GM19043 (cell line): ENCODE data around the gene CHRDL2.
"Not testable (repeated sequence)": the region's sequence is repeated elsewhere in the genome, so short reads cannot be mapped to it uniquely, and the experiment has no call there.

Experiments
- ATAC-seq: cut with Tn5 transposase; IDR thresholded peaks from one replicate; pipeline ENCODE4 v1.9.1; 2021; ENCODE audit warnings: low read depth; ENCODE audit not compliant: unreplicated experiment

CHRDL2 gene, protein sequence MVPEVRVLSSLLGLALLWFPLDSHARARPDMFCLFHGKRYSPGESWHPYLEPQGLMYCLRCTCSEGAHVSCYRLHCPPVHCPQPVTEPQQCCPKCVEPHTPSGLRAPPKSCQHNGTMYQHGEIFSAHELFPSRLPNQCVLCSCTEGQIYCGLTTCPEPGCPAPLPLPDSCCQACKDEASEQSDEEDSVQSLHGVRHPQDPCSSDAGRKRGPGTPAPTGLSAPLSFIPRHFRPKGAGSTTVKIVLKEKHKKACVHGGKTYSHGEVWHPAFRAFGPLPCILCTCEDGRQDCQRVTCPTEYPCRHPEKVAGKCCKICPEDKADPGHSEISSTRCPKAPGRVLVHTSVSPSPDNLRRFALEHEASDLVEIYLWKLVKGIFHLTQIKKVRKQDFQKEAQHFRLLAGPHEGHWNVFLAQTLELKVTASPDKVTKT

DNA sequence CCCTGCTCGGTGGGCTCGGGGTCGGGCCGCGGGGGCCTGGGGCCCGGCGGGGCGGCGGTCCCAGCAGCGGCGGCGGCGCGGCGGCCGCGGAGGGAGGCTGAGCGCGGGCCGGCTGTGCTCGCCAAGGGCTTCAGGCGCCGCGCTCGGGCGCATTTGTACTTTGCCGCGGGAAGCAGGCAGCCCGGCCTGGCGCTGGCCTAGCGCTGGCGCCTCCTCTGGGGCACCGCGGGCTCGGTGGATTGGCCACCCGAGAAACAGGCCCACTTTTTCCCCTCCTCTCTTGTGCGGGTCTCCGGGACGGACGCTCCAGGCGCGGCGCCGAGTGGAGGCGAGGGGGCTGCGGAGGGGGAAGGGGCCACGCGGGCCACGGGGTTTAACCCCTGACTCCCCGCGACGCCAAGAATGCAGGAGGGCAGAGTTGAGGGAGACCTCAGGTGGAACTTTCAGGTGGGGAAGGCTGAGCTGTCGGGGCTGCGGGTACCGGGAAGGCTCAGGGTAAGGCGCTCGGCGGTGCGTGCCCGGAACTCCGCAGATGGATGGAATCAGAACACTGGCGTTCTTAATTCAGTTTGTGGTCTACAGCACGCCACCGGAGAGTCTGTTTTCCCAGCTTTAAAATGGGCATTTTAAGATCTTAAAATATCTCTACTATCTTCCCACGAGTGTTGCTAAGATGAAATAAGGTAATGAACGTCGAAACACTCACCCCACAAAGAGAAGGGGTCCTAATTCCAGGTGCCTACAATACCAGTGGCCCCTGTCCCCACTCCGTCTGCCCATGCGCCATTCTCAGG, at the start of gene CHRDL2:
TSS of gene CHRDL2 (minus strand) at position 126 of the 794 bp plus-strand sequence. CDS start 538 bp downstream, outside the sequence.
- ATAC-seq, result no peak

DNA sequence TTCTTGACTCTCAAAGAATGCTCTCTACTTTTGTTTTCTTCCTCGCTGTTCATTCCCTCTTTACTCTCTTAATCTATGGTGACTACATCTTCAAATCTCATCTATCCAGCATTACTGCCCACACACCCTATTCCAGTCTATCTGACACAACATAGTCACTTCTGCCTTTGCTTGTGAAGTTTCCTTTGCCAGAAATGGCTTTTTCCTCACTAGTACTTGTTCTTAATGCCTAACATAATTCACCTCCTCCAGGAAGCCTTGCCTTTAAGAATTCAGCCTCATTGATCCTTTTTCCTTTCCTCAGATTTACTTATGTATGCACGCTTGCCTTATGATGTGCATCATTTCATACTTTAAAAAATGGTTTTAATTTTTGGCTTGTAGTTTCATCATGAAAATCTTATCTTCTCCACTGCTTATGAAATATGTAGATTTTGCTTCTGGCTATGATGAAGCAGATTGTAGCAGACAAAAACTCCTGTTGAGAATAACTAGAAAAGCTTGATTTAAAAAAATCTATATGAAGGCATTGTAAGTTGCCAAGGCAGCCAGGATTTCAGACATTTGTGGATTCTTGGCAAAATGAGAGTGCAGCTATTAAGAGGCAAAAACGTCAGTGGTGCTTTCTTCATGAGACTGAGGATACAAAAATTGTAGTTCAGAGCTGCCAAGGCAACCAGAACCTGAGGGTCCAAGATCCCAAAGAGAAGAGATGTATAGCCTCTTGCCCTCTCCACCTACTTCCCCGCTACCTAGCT, 49.2 kb upstream of the CHRDL2 start:
- no peak for ATAC-seq

DNA sequence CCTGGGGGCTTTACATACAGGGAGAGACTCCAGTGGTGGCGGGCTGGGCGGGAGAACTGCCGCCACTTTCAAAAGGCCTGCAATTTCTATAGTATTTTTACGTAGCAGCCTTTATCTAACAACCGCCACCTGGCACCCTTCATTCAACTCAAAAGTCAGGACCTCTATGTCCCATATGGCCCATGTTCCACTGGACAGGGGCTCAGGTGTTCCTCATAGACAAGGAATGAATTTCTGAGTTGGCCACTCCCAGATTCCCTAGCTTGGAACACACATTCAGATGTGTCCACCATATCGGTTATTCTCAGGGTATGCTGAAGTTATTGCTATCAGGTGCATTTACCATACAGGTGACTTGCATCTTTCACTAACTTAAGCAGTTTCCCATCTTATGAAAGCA, 47.4 kb upstream of the CHRDL2 start:
- no peak for ATAC-seq

DNA sequence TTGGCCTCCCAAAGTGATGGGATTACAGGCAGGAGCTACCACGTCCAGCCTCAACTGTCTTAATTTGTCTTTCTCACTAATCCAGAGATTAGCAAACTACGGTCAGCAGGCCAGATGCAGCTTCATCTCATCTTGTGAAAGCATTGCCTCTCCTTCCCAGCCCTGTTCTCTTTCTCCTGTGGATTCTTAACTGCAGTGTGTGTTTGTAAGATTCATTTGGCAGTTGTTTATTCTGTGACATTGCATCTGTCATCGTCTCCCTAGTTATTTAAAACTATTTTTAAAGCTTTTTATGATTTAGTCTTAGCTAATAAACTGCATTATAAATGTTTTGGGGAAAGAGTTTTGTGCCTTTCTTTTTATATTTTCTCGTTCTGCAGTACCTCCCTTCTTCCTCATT, 46.7 kb upstream of the CHRDL2 start:
- ATAC-seq, result no peak

DNA sequence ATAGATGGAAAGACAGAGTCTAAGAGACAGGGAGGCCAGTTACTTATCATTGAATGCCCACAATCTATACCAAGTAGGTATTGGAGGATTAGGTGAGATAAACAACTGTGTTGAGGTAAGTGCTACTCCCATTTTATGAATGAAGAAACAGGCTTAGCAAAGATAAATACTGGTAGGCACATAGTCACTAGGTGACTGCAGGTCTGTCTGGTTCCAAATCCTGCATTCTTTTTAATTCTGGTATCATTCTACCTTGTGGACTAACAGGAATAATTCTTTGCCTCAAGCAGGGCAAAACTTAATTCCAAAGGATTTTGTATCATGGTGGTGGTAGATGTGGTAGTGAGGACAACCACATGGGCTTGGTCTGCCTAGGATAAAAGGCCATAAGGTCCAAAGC, 45.8 kb upstream of the CHRDL2 start:
- no peak for ATAC-seq

DNA sequence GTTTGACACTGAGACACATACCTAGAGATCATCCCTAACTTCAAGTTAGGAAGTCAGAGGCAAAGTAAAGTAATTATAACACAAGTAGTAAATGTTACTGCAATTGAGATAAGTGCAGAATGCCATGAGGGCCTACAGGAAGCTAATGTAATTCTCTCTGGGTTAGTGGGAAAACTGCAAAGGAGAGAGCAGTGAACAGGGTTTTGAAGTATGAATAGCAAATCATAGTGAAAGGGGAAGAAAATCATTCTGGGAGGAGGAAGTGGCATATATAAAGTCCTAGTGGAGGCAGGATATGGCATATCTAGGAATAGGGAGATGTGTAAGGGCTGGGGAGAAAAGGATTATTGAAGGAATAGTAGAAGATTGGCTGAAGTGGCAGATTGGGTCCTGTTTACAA, 45.3 kb upstream of the CHRDL2 start:
- no peak for ATAC-seq

DNA sequence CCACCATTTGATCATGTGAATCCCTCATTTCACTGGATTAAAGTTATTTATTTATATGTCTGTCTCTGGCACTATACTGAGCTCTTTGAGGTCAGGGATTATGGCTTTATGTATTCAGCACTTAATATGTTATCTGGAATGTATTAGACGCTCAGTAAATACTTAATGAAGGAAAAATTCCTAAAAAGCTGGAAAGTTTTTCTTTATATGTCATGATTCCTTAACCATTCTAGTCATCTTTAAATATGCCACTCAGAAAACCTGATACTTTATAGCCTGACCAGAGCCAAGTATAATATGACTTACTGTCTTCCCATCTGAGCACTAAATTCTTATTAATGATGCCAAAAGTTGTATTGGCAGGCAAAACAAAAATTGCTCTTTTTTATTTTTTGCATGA, 44.5 kb upstream of the CHRDL2 start:
- no peak for ATAC-seq

DNA sequence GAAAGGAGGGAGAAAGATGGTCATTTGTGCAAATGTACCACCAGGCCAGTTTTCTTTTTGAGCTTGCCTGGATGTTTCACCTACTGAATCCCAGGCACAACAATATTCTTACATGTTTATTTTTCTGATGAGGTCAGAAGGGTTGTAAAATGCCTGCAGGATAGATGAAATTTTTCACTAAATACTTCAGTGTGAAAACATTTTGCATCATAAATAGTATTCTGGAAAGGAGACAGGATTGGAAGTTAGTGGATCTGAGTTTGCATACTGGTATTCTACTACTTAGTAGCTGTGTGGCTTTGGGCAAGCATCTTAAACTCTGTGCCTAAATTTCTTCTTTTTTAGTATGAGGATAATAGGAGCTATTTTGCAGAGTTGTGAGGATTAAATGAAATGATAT, 42.2 kb upstream of the CHRDL2 start:
- no peak for ATAC-seq

DNA sequence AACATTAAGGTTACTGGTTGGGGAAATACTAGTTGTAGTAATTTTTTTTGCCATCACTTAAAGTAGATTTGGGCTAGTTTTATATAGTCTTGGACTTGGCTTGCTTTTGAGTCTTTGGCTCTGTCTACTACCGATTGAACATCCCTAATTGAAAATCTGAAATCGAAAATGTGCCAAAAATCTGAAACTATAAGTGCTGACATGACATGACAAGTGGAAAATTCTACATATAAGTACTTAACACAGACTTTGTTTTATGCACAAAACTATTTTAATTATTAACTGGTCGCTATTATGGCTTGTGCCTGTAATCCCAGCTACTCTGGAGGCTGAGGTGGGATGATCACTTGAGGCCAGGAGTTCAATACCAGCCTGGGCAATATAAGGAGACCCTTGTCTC, 39.9 kb upstream of the CHRDL2 start:
- no peak for ATAC-seq

DNA sequence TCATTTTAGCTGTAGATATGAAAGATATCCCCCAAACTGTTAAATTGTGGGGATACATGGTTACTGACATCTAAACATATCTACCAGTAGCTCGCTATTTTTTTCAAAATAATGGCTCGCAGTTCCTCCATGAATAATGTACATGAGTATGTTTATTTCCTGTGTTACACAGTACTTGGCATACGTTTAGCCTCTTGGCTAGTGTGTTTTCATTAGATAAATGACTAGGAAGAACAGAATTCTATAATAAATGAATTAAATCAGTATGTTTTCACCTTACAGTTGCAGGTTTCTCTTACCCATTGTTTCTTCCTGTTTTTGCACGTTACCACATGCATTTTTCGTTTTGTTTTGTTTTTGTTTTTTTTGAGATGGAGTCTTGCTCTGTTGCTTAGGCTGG, 39.2 kb upstream of the CHRDL2 start:
- ATAC-seq, result no peak

DNA sequence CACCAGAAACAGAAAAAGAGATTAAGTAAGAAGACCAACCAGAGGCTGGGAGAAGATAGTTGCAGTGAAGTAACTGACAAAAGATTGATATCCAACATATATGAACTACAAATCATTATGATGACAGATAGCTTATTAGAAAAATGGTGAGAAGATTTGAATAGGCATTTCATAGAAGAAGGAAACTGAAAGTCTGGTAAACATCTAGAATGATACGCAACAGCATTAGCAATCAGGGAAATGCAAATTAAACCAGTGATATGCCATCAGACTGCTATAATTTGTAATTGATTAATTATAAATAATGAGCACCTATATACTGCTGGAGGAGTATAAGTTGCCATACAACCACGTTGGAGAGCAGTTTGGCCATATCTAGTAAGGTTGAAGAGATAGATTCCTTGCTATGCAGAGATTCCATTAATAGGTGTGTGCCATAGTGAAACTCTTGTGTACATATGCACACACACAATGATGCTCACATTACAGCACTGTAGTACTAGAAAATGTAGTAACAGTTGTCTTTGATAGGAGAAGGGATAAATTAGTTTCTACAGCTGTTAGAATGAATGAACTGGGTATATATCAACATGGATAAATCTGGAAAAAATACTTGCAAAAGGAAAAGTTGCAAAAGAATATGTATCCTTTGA, 38.0 kb upstream of the CHRDL2 start:
- ATAC-seq, result no peak

DNA sequence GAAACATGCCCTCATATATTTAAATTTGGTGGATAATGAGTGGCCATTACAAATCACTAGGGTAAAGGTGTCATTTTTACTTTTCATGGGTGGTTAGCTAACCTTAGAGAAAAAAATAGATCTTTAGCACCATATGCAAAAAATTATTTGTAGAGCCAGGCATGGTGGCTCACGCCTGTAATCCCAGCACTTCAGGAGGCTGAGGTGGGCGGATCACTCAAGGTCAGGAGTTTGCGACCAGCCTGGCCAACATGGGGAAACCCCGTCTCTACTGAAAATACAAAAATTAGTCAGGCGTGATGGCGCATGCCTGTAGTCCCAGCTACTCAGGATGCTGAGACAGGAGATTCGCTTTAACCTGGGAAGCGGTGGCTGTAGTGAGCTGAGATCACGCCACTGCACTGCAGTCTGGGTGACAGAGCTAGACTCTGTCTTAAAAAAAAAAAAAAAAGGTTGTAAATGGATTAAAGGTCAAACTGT, 37.0 kb upstream of the CHRDL2 start:
- not testable (repeated sequence) for ATAC-seq

DNA sequence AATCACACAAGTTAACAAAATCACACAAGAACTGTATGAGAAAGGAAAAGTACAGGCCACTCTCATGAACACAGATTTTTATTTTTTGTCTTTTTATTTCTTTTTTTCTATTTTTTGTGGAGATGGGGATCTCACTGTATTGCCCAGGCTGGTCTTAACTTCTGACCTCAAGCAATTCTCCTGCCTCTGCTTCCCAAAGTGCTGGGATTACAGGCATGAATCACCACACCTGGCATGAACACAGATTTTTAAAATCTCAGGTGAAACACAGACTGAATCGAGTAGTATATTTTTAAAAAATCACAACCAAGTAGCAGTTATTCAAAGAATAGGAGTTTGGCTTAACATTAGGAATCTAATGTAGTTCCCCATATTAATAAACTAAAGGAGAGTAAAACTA, 35.7 kb upstream of the CHRDL2 start:
- ATAC-seq, result no peak

DNA sequence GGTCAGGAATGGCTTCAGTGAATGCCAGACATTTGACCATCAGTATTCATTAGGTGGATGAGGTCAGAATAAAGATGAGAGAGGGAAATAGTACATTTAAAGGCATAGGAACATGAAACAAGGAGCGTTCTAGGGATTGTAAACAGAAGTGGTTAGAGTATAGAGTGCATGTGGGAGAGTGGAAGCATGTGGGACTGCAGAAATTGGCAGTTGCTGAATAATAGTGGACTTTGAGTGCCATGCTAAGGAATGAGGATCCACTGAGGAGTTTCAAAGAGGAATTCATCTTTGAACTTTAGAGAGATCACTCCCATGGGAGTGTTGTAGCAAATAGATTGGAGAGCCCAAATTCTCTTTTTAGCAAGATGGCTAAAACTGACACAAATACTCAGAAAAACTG, 25.3 kb upstream of the CHRDL2 start:
- ATAC-seq, result no peak

DNA sequence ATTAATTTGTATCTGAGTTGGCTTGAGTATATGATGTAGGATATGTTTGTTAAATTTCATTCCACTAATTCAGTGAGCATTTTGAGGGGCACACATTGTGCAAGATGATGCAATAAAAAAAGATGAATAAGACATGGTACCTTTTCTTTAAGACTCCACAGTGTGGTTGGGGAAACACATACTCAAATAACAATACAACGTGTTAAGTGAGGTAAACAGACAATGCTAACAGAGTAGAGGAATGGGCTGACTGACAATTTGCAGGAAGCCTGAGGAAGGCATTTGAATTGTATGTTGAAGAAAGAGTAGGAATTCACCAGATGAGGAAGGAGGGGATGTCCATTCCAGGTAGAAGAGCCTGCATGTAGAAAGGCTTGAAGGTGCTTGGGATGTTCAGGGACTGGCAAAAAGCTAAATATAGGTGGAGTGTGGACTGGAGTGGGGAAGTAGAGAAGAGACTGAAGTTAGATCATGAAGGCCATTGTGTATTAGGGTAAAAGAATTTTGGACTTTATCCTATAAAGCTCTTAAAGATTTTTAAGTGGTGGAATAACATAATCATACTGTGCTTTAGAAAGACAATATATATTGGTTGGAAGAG, 24.3 kb upstream of the CHRDL2 start:
- no peak for ATAC-seq

DNA sequence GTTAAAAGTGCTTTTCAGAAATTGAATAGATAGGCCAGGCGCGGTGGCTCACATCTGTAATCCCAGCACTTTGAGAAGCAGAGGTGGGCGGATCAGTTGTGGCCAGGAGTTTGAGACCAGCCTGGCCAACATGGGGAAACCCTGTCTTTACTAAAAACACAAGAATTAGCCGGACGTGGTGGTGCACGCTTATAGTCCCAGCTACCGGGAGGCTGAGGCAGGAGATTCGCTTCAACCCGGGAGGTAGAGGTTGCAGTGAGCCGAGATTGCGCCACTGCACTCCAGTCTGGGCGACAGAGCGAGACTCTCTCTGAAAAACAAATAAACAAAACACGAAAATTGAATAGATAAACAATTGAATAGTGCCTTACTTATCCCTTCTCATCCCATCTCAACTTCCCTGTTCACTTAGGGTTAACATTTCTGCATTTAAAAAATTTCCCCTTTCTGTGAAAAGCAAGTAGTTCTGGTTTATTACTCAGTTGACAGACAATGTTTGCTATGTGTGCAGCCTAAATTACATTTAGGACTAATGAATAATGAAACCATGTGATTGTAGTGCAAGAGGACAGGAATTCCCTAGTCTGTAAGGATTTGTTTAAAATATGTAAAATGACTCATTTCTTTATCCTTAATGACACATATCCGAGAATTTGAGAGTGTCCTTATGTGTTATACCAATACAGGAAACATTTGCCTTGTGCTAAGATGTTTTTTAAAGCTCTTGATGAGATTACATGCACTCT, 23.5 kb upstream of the CHRDL2 start:
- ATAC-seq, result no peak

DNA sequence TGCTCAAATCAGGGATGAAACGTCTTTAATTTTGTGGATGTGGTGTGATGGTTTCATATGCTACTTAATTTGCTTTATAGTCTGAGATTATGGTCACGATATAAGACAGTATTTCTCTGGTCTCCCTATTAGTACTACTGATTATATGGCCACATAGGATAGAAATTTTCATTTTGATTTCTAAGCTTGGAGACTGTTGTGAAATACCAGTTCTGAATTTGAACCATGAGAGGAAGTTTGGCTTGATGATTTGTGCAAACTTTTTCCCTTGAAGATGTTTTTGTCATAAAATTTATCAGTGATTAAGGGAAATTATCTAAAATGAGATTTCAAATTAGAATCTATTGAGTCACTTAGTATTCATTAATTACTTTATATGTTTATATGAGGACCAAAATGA, 20.1 kb upstream of the CHRDL2 start:
- no peak for ATAC-seq

DNA sequence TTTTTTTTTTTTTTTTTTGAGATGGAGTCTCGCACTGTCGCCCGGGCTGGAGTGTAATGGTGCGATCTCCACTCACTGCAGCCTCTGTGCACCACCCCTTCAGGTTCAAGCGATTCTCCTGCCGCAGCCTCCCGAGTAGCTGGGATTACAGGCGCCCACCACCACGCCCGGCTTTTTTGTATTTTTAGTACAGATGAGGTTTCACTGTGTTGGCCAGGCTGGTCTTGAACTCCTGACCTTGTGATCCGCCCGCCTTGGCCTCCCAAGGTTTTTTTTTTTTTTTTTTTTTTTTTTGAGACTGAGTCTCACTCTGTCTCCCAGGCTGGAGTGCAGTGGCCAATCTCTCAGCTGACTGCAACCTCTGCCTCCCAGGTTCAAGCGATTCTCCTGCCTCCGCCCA, 19.4 kb upstream of the CHRDL2 start:
- ATAC-seq, result not testable (repeated sequence)

DNA sequence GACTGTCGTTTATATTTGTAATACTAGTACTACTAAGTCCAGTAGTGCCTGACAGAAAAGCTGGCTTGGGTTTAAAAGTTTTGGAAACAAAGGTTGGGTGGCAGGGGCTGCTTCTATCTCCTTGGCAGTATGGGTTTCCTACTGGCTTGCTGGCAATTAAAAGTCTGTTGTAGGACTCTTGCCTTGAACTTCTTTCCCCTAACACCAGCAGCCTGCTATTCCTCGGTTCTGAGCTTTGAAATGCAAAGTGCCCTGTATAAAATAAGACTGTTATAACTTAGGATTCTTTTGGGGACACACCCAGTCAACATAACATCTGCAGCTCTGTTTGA, 18.7 kb upstream of the CHRDL2 start:
- no peak for ATAC-seq
